ENCODE results near the gene MTHFD1.

MTHFD1 gene

DNA sequence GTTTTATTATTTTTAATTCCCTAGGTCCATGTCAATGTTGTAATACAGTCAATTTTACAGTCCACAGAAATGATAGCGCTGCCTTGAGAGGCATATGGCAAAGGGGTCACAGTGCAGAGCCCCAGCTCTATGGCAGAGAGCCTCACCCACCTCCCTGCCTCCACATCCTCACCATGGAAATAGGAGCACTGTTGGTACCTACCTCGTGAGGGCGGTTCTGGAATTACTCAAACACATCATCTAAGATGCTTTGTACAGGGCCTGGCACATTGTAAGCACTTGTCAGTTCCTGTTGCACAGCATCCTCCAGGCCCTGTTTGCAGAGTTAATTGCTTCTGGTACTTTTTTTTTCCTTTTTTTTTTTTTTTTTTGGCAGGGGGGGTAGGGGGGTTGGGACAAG, 73.1 kb downstream of the MTHFD1 start:
- FAIRE-seq (no peak), DNase-seq (ENCODE audit: insufficient read length) (no peak)
- TF ChIP-seq POLR2AphosphoS5 (IDR thresholded peaks at IDR 0.05; ENCODE audit: low read depth, low read length) (no peak), TAF1 (IDR thresholded peaks at IDR 0.05; ENCODE audit: borderline replicate concordance, low read depth, low read length) (no peak)

DNA sequence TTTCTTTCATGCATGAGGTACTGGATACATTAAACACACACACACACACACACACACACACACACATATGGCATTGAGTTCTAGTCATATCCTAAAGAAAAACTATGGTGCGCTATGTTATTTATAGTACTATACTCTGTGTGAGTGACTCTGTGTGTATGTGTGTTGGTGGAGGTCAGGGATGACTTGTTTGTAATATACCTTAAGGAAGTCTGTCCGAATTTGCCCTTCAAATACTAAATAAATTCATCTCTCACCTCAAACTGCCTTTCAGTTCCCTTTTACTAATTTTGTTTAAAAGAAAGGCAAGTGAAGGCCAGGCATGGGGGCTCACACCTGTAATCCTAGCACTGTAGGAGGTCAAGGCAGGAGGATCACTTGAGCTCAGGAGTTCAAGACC, 75.0 kb downstream of the MTHFD1 start:
- TF ChIP-seq POLR2AphosphoS5 (IDR thresholded peaks at IDR 0.05; ENCODE audit: low read depth, low read length) (no peak), TAF1 (IDR thresholded peaks at IDR 0.05; ENCODE audit: borderline replicate concordance, low read depth, low read length) (no peak), POLR2A (IDR thresholded peaks at IDR 0.05; ENCODE audit: low read depth, low read length) (no peak)
- DNase-seq (ENCODE audit: insufficient read length), result no peak
- peak; percentile 79 for FAIRE-seq

DNA sequence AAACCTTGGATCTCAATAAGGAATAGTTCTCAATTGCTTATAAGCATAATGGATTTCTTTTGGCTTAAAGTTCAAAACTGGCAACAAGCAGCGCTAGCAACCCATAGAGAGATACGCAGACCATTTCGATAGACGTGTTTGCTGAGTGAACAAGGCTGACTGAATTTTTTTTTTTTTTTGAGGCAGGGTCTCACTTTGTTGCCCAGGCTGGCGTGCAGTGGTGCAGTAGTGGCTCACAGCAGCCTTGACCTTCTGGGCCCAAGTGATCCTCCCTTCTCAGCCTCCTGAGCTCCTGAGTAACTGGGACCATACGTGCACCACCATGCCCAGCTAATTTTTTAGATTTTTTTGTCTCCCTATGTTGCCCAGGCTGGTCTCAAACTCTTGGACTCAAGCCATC, 75.7 kb downstream of the MTHFD1 start:
- DNase-seq (ENCODE audit: insufficient read length) (no peak), FAIRE-seq (no peak)
- TF ChIP-seq POLR2A (IDR thresholded peaks at IDR 0.05; ENCODE audit: low read depth, low read length) (no peak), POLR2AphosphoS5 (IDR thresholded peaks at IDR 0.05; ENCODE audit: low read depth, low read length) (no peak), TAF1 (IDR thresholded peaks at IDR 0.05; ENCODE audit: borderline replicate concordance, low read depth, low read length) (no peak)

DNA sequence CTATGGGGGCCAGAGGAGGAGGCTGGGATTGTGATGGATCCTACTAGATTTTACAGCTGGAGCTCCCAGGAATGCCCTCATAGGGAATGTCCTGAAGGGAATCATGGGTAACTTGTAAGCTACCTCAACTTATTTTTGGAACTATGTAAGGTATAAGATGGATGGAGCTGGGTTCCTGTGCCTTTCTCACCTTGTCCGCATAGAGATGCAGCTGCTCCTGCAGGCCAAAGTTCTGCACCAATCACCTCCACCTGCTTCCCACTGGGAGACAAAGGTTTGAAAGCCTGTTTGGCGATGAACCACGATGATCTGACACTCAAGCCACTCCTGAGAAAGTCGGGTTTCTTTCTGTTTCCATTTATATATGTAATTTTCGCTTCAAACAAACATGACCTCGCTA, 76.5 kb downstream of the MTHFD1 start:
- peak; percentile 5 for FAIRE-seq
- TF ChIP-seq TAF1 (IDR thresholded peaks at IDR 0.05; ENCODE audit: borderline replicate concordance, low read depth, low read length) (no peak), POLR2AphosphoS5 (IDR thresholded peaks at IDR 0.05; ENCODE audit: low read depth, low read length) (no peak), POLR2A (IDR thresholded peaks at IDR 0.05; ENCODE audit: low read depth, low read length) (no peak)
- no peak for DNase-seq (ENCODE audit: insufficient read length)

DNA sequence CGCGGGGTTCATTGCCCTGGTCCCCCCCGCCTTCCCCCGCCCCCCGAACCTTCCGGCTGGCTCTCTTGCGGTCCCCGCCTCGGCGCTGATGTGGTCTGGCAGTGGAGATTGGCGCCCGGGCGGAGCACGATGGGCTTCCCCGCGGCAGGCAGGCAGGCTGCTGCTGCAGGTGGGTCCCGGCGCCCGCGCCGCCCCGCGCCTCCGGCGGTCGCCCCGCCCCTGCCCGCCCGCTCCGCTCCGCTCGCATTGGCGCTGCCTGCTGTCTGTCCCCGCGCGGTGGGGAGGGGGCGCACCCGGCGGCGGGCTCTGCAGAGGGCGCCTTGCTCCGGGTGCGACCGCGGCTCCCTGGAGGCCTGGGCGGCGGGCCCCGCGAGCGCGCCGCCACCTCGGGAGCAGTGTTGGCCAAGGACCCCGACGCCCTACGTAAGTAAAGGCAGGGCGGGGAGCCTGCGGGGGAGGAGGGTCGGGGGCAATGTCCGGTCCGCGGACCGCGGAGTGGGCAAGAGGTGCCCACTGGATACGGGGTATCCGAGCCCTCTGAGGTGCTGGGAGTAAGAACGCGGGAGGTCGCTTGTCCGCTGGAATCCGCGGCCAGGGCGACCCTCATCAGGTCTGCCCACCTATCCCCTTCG, 77.2 kb downstream of the MTHFD1 start, which contains the start of gene AKAP5:
Gene AKAP5 (plus strand): TSS at position 309 of the 632 bp plus-strand sequence. CDS start 2,896 bp downstream, outside the sequence.
- peak; percentile 81 for FAIRE-seq
- TF ChIP-seq POLR2A (IDR thresholded peaks at IDR 0.05; ENCODE audit: low read depth, low read length) (no peak), POLR2AphosphoS5 (IDR thresholded peaks at IDR 0.05; ENCODE audit: low read depth, low read length) (0 out of 2 replicates have a peak, but pooled peaks have one; percentile 14)
- DNase-seq (ENCODE audit: insufficient read length), result peak; percentile 43

DNA sequence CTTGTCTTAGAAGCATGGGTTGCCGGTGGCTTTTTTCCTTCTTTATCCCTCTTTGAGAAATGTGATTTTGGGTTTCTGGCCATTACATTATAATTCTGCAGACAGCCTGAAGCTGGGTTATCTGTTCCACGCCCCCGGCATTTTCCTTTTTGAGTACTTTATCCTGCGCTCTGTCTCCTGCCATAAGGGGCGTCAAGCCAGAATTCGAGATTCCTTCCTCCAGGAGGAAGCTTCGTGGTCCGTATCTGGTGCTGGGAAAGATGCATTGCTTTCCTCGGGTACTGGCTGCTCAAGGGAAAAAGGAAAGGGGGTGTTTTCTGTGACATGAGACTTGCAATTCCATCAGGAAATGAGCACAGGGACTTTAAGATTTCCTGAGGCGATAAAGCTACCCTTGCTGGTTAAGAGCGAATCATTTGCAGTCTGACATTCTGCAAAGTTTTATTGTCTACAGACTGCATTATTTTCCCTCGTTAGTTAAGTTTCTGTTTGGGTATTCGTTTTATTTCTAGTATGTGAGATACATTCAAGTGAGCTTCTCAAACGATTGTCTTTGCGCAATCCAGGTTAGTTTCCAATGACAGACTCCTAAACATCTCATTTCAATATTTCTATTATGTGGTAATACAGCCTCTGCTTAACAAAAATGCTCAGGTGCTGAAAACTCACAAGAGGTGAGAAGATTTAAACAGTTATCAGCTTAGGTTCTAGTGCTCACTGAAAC, 77.8 kb downstream of the MTHFD1 start:
- no peak for FAIRE-seq
- DNase-seq (ENCODE audit: insufficient read length), result no peak
- TF ChIP-seq POLR2A (IDR thresholded peaks at IDR 0.05; ENCODE audit: low read depth, low read length) (no peak), POLR2AphosphoS5 (IDR thresholded peaks at IDR 0.05; ENCODE audit: low read depth, low read length) (no peak), TAF1 (IDR thresholded peaks at IDR 0.05; ENCODE audit: borderline replicate concordance, low read depth, low read length) (no peak)

DNA sequence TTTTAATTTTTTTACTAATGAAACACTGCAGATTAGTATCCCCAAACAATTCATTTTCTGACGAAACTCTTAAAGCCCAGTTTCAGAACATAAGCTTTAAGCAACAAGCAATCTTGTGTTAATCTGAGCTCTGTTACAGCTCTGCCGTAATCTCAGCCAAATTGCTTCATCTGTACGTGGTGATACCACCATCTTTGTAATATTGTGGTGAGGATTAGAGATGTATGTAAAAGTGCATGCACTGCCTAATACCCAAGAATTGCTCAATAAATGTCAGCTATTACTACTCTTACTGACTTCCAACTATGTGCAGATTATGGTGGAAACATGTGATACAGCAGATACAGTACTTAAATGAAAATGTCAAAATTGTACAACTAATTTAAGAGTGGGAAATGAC, 78.9 kb downstream of the MTHFD1 start:
- FAIRE-seq (no peak), DNase-seq (ENCODE audit: insufficient read length) (no peak)
- TF ChIP-seq POLR2A (IDR thresholded peaks at IDR 0.05; ENCODE audit: low read depth, low read length), result no peak
- TF ChIP-seq TAF1 (IDR thresholded peaks at IDR 0.05; ENCODE audit: borderline replicate concordance, low read depth, low read length), result no peak
- no peak for TF ChIP-seq POLR2AphosphoS5 (IDR thresholded peaks at IDR 0.05; ENCODE audit: low read depth, low read length)

DNA sequence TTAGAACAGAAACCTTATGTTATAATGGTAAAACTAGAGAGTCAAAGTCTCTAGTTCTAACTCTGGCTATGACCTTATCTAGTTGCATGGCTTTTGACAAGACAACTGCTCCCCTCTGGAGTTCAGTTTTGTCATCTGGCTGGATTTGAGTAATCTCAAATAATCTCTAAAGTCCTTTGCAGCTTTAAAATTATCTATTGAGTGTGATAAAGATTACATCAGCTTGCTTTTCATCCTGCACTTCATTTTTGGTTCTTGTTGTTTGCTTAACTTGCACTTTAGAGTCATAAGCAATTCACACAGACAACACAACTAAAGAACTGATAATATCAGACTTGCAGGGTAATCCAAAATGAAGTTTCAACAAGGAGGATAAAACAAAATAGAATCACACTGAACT, 79.4 kb downstream of the MTHFD1 start:
- FAIRE-seq, result peak; percentile 33
- DNase-seq (ENCODE audit: insufficient read length), result no peak

DNA sequence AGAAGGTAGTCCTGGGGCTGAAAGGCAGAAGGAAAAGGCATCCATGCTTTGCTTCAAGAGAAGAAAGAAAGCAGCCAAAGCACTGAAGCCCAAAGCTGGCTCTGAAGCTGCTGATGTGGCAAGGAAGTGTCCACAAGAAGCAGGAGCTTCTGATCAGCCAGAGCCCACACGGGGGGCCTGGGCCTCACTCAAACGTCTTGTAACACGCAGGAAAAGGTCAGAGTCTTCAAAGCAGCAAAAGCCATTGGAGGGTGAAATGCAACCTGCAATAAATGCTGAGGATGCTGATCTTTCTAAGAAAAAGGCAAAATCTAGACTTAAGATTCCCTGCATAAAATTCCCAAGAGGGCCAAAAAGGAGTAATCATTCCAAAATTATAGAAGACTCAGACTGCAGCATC, 80.3 kb downstream of the MTHFD1 start:
- FAIRE-seq, result no peak

More for the DNA sequence above, 79.4 kb downstream of the MTHFD1 start:
- TF ChIP-seq POLR2A (IDR thresholded peaks at IDR 0.05; ENCODE audit: low read depth, low read length) (no peak), TAF1 (IDR thresholded peaks at IDR 0.05; ENCODE audit: borderline replicate concordance, low read depth, low read length) (no peak), POLR2AphosphoS5 (IDR thresholded peaks at IDR 0.05; ENCODE audit: low read depth, low read length) (no peak)

DNA sequence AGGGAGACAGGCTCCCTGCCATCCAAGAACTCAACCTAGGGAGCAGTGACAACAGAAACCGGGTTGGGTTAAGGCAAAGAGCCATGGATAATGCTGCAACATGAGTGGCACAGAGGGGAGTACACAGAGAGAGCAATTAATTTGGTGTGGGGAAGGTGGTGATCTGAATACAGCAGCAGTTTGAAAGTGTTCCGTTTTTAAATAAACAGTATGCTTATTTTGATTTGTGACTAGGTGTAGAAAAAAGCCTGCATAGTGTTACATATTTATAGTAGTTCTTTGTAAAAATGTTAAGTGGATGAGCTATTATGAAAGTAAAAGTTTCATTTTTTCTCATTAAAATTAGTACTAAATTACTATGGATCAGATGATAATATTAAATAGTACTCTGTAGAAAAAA, 85.9 kb downstream of the MTHFD1 start:
- FAIRE-seq (peak; percentile 63), DNase-seq (ENCODE audit: insufficient read length) (no peak)
- TF ChIP-seq TAF1 (IDR thresholded peaks at IDR 0.05; ENCODE audit: borderline replicate concordance, low read depth, low read length) (no peak), POLR2A (IDR thresholded peaks at IDR 0.05; ENCODE audit: low read depth, low read length) (no peak), POLR2AphosphoS5 (IDR thresholded peaks at IDR 0.05; ENCODE audit: low read depth, low read length) (no peak)

More for the DNA sequence above, 80.3 kb downstream of the MTHFD1 start:
- no peak for DNase-seq (ENCODE audit: insufficient read length)
- TF ChIP-seq TAF1 (IDR thresholded peaks at IDR 0.05; ENCODE audit: borderline replicate concordance, low read depth, low read length) (no peak), POLR2A (IDR thresholded peaks at IDR 0.05; ENCODE audit: low read depth, low read length) (no peak), POLR2AphosphoS5 (IDR thresholded peaks at IDR 0.05; ENCODE audit: low read depth, low read length) (no peak)

DNA sequence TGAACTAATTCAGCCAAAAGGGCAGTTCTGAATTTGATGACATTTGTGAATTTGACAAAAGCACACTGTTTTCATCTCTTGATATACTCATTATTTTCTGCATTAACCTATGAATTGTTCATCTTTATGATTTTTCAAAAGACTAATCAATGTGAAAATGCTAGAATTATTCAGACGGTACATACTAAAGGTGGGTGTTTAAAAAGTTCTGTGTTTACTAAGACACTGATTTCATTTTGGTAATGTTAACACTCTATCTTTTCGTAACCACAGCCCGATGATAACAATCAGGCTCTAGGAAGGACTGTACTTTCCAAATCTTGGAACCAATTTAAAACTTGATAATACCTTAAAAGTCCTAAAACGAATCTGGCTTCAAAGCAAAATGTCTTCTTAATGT, 86.5 kb downstream of the MTHFD1 start:
- FAIRE-seq (peak; percentile 51), DNase-seq (ENCODE audit: insufficient read length) (no peak)
- TF ChIP-seq POLR2A (IDR thresholded peaks at IDR 0.05; ENCODE audit: low read depth, low read length), result no peak
- TF ChIP-seq TAF1 (IDR thresholded peaks at IDR 0.05; ENCODE audit: borderline replicate concordance, low read depth, low read length), result no peak
- TF ChIP-seq POLR2AphosphoS5 (IDR thresholded peaks at IDR 0.05; ENCODE audit: low read depth, low read length), result no peak

Measured in GM12892 (cell line).